ENCODE measurements around the gene BRCA2. TPM values are rescaled to one million over a fixed set of nuclear protein-coding genes. Genes with fewer than 3 reads are reported as not detected.

BRCA2 gene
- total RNA-seq, 1 donor from 2014 or later: 3.4 TPM

GRCh38 chr13:32446220-32446619, 130.9 kb downstream of the BRCA2 start:
- Histone ChIP-seq H3K4me3 (ENCODE audit: insufficient read depth, low read depth, low read length) (no peak overlapping the region), H3K4me1 (ENCODE audit: insufficient read depth, low read length) (no peaks in the 10 kb centered on the region), H4K20me1 (ENCODE audit: insufficient read depth, low read length) (no peaks in the 10 kb centered on the region), H3K4me2 (ENCODE audit: low read length) (no peak overlapping the region), H3K27me3 (ENCODE audit: insufficient read depth, low read length) (no peaks in the 10 kb centered on the region), H3K9ac (ENCODE audit: low read length) (no peak overlapping the region), H3K9me3 (ENCODE audit: insufficient read depth, low read depth, low read length) (no peaks in the 10 kb centered on the region), H3K27ac (ENCODE audit: low read depth, low read length) (no peak overlapping the region), H3K79me2 (ENCODE audit: insufficient read depth, low read length) (no peaks in the 10 kb centered on the region), H2AFZ (ENCODE audit: low read depth, low read length) (no peak overlapping the region), H3K36me3 (ENCODE audit: insufficient read depth, low read length) (no peaks in the 10 kb centered on the region)
- TF ChIP-seq CTCF (IDR thresholded peaks at IDR 0.05; ENCODE audit: insufficient read depth, low read depth, low read length) (no peak), EZH2 (IDR thresholded peaks at IDR 0.05; ENCODE audit: insufficient read depth, low read length) (no peak)
- no peak for FAIRE-seq
- peaks cover 2% of the 10 kb centered on the region for H3K36me3 Mint-ChIP-seq (ENCODE audit: low read depth, unreplicated experiment)
- H3K4me1 Mint-ChIP-seq (ENCODE audit: low read depth, unreplicated experiment): peaks cover 3% of the 10 kb centered on the region
- no peak overlapping the region for H3K27ac Mint-ChIP-seq (ENCODE audit: unreplicated experiment)
- H3K9me3 Mint-ChIP-seq (ENCODE audit: unreplicated experiment): no peaks in the 10 kb centered on the region
- DNase-seq (ENCODE audit: low read depth): no peak
- no peak overlapping the region for H3K4me3 Mint-ChIP-seq (ENCODE audit: unreplicated experiment)
- no peaks in the 10 kb centered on the region for H3K27me3 Mint-ChIP-seq (ENCODE audit: low read depth, unreplicated experiment)

GRCh38 chr13:32446773-32447465, 131.6 kb downstream of the BRCA2 start:
- DNase-seq (ENCODE audit: low read depth) (no peak), FAIRE-seq (no peak)
- Histone ChIP-seq H2AFZ (ENCODE audit: low read depth, low read length) (no peak overlapping the region), H3K36me3 (ENCODE audit: insufficient read depth, low read length) (no peaks in the 10 kb centered on the region), H3K27me3 (ENCODE audit: insufficient read depth, low read length) (no peaks in the 10 kb centered on the region), H3K79me2 (ENCODE audit: insufficient read depth, low read length) (no peaks in the 10 kb centered on the region), H3K4me3 (ENCODE audit: insufficient read depth, low read depth, low read length) (no peak overlapping the region), H3K9ac (ENCODE audit: low read length) (no peak overlapping the region), H4K20me1 (ENCODE audit: insufficient read depth, low read length) (no peaks in the 10 kb centered on the region), H3K4me2 (ENCODE audit: low read length) (no peak overlapping the region), H3K4me1 (ENCODE audit: insufficient read depth, low read length) (no peaks in the 10 kb centered on the region), H3K27ac (ENCODE audit: low read depth, low read length) (no peak overlapping the region), H3K9me3 (ENCODE audit: insufficient read depth, low read depth, low read length) (no peaks in the 10 kb centered on the region)
- H3K4me1 Mint-ChIP-seq (ENCODE audit: low read depth, unreplicated experiment): peaks cover 3% of the 10 kb centered on the region
- H3K36me3 Mint-ChIP-seq (ENCODE audit: low read depth, unreplicated experiment): peaks cover 2% of the 10 kb centered on the region
- TF ChIP-seq CTCF (IDR thresholded peaks at IDR 0.05; ENCODE audit: insufficient read depth, low read depth, low read length) (no peak), EZH2 (IDR thresholded peaks at IDR 0.05; ENCODE audit: insufficient read depth, low read length) (no peak)
- H3K9me3 Mint-ChIP-seq (ENCODE audit: unreplicated experiment): no peaks in the 10 kb centered on the region
- no peaks in the 10 kb centered on the region for H3K27me3 Mint-ChIP-seq (ENCODE audit: low read depth, unreplicated experiment)
- no peak overlapping the region for H3K4me3 Mint-ChIP-seq (ENCODE audit: unreplicated experiment)
- no peak overlapping the region for H3K27ac Mint-ChIP-seq (ENCODE audit: unreplicated experiment)

- FAIRE-seq (no peak), DNase-seq (ENCODE audit: low read depth) (no peak)
- Mint-ChIP-seq H3K4me3 (ENCODE audit: unreplicated experiment) (no peak overlapping the region), H3K9me3 (ENCODE audit: unreplicated experiment) (no peaks in the 10 kb centered on the region), H3K36me3 (ENCODE audit: low read depth, unreplicated experiment) (peaks cover 2% of the 10 kb centered on the region), H3K27ac (ENCODE audit: unreplicated experiment) (no peak overlapping the region), H3K27me3 (ENCODE audit: low read depth, unreplicated experiment) (no peaks in the 10 kb centered on the region), H3K4me1 (ENCODE audit: low read depth, unreplicated experiment) (peaks cover 3% of the 10 kb centered on the region)
- no peak overlapping the region for H3K9ac ChIP-seq (ENCODE audit: low read length)
- TF ChIP-seq CTCF (IDR thresholded peaks at IDR 0.05; ENCODE audit: insufficient read depth, low read depth, low read length) (no peak), EZH2 (IDR thresholded peaks at IDR 0.05; ENCODE audit: insufficient read depth, low read length) (no peak)
- no peak overlapping the region for H2AFZ ChIP-seq (ENCODE audit: low read depth, low read length)
- H3K4me1 ChIP-seq (ENCODE audit: insufficient read depth, low read length): no peaks in the 10 kb centered on the region
- H3K27ac ChIP-seq (ENCODE audit: low read depth, low read length): no peak overlapping the region
- no peaks in the 10 kb centered on the region for H3K9me3 ChIP-seq (ENCODE audit: insufficient read depth, low read depth, low read length)
- no peaks in the 10 kb centered on the region for H3K36me3 ChIP-seq (ENCODE audit: insufficient read depth, low read length)
- H3K27me3 ChIP-seq (ENCODE audit: insufficient read depth, low read length): no peaks in the 10 kb centered on the region
- no peaks in the 10 kb centered on the region for H3K79me2 ChIP-seq (ENCODE audit: insufficient read depth, low read length)
- no peak overlapping the region for H3K4me3 ChIP-seq (ENCODE audit: insufficient read depth, low read depth, low read length)
- H3K4me2 ChIP-seq (ENCODE audit: low read length): no peak overlapping the region
- no peaks in the 10 kb centered on the region for H4K20me1 ChIP-seq (ENCODE audit: insufficient read depth, low read length)
These were observed 132.8 kb downstream of the BRCA2 start for GRCh38 chr13:32447894-32448623.
